ENCODE measurements around the gene KCND3.

The KCND3 gene

GRCh38 chr1:111784273-111784901 lies 205.1 kb downstream of the KCND3 start:
- H3K27me3 ChIP-seq (ENCODE audit: insufficient read depth, poor library complexity, severe bottlenecking) = no peaks in the 10 kb centered on the region
- no peak overlapping the region for H3K27ac ChIP-seq (ENCODE audit: poor library complexity, severe bottlenecking)
- ATAC-seq (ENCODE audit: low read depth) (no peak), DNase-seq (ENCODE audit: low spot score) (no peak)
- H3K4me3 ChIP-seq (ENCODE audit: severe bottlenecking) = no peak overlapping the region
- H3K36me3 ChIP-seq (ENCODE audit: low read depth) = no peaks in the 10 kb centered on the region
- no peak for TF ChIP-seq CTCF (IDR thresholded peaks at IDR 0.05; ENCODE audit: poor library complexity, severe bottlenecking)
- H3K9me3 ChIP-seq (ENCODE audit: severe bottlenecking) = no peaks in the 10 kb centered on the region
- no peaks in the 10 kb centered on the region for H3K4me1 ChIP-seq (ENCODE audit: insufficient read depth, poor library complexity, severe bottlenecking)

DNA sequence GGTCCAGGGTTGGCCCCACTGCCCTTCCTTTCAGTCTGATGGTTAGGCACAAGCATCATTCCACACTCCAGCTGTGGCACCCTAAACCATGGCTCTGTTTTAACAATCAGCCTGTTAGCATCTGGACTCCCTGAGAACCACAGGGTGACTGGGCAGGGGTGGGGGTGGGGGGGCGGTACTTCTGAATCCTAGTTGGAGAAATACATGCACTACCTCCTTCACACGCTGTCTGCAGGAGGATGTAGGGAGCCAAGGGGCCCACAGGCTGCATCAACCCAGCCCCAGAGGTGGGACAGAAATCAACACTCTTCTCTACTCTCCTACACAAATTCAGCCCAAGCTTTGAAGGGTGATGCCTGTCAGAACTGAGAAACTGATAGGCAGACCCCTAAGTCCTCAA lies 209.9 kb downstream of the KCND3 start:
- no peaks in the 10 kb centered on the region for H3K36me3 ChIP-seq (ENCODE audit: low read depth)
- H3K9me3 ChIP-seq (ENCODE audit: severe bottlenecking) = no peaks in the 10 kb centered on the region
- no peak for TF ChIP-seq CTCF (IDR thresholded peaks at IDR 0.05; ENCODE audit: poor library complexity, severe bottlenecking)
- H3K27ac ChIP-seq (ENCODE audit: poor library complexity, severe bottlenecking) = no peak overlapping the region
- no peak for DNase-seq (ENCODE audit: low spot score)
- no peaks in the 10 kb centered on the region for H3K4me1 ChIP-seq (ENCODE audit: insufficient read depth, poor library complexity, severe bottlenecking)
- no peaks in the 10 kb centered on the region for H3K27me3 ChIP-seq (ENCODE audit: insufficient read depth, poor library complexity, severe bottlenecking)
- no peak overlapping the region for H3K4me3 ChIP-seq (ENCODE audit: severe bottlenecking)
- ATAC-seq (ENCODE audit: low read depth) = no peak

DNA sequence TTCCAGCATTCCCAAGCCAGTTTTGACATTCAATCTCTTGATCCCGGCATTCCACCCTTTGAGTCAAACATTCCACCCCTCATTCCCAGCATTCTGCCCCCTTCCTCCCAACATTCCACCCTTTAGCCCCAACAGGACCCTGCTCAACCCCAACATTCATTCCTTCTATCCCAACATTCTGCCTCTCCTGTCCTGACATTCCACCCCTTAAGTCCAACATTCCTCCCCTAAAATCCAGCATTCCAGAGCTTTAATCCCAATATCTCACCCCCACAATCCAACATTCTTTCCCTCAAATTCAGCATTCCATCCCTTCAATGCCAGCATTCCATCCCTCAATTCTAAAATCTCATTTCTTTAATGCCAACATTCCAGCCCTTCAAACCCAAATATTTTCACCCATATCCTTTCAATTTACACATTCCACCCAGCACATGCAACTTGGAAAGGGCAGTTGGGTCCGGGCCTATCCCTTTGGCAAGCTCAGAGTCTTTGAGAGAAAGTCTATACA lies 210.9 kb downstream of the KCND3 start:
- Histone ChIP-seq H3K9me3 (ENCODE audit: severe bottlenecking) (no peaks in the 10 kb centered on the region), H3K36me3 (ENCODE audit: low read depth) (no peaks in the 10 kb centered on the region), H3K27me3 (ENCODE audit: insufficient read depth, poor library complexity, severe bottlenecking) (no peaks in the 10 kb centered on the region), H3K4me1 (ENCODE audit: insufficient read depth, poor library complexity, severe bottlenecking) (no peaks in the 10 kb centered on the region), H3K27ac (ENCODE audit: poor library complexity, severe bottlenecking) (no peak overlapping the region), H3K4me3 (ENCODE audit: severe bottlenecking) (no peak overlapping the region)
- DNase-seq (ENCODE audit: low spot score) (no peak), ATAC-seq (ENCODE audit: low read depth) (no peak)
- TF ChIP-seq CTCF (IDR thresholded peaks at IDR 0.05; ENCODE audit: poor library complexity, severe bottlenecking) = no peak

DNA sequence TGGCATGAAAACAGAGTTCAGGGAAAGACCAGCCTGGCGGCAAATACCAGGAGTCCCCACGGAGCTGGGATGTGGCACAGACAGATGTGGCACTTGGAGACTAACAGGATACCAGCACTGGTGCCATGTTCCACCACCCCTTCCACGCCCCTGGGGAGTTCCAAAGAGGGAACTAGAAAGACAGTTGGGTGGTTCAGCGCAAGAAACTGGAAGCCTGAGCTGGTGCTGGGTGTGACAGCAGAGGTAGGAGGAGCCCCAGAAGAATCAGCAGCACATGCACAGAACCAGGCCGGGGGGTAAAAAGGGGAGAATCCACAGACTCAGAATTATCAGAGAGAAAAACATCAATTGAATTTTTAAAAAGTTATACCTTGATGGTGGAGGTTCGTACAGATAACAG lies 211.4 kb downstream of the KCND3 start:
- Histone ChIP-seq H3K9me3 (ENCODE audit: severe bottlenecking) (no peaks in the 10 kb centered on the region), H3K27me3 (ENCODE audit: insufficient read depth, poor library complexity, severe bottlenecking) (no peaks in the 10 kb centered on the region), H3K36me3 (ENCODE audit: low read depth) (no peaks in the 10 kb centered on the region), H3K27ac (ENCODE audit: poor library complexity, severe bottlenecking) (no peak overlapping the region), H3K4me3 (ENCODE audit: severe bottlenecking) (no peak overlapping the region), H3K4me1 (ENCODE audit: insufficient read depth, poor library complexity, severe bottlenecking) (no peaks in the 10 kb centered on the region)
- TF ChIP-seq CTCF (IDR thresholded peaks at IDR 0.05; ENCODE audit: poor library complexity, severe bottlenecking) = no peak
- no peak for ATAC-seq (ENCODE audit: low read depth)
- no peak for DNase-seq (ENCODE audit: low spot score)

DNA sequence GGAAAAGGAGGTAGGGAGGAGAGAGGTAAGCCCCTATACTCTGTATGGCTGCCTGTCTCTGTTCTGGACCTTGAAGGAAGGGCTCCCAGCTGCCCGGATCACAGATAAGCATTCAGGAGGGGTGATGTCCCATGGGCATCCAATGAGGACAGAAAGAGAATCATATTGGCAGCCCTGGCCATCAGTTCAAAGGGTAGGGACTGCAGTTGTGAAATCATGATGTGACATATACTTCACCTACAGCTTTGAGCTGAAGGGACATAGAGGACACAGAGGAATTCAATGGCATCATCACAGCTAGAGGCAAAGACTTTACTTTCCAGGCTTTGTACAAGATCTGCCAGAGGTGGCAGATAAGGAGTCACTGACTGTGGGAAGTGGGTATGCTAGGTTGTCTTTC lies 212.2 kb downstream of the KCND3 start:
- Histone ChIP-seq H3K36me3 (ENCODE audit: low read depth) (no peaks in the 10 kb centered on the region), H3K9me3 (ENCODE audit: severe bottlenecking) (no peaks in the 10 kb centered on the region), H3K27ac (ENCODE audit: poor library complexity, severe bottlenecking) (no peak overlapping the region), H3K27me3 (ENCODE audit: insufficient read depth, poor library complexity, severe bottlenecking) (no peaks in the 10 kb centered on the region), H3K4me1 (ENCODE audit: insufficient read depth, poor library complexity, severe bottlenecking) (no peaks in the 10 kb centered on the region), H3K4me3 (ENCODE audit: severe bottlenecking) (no peak overlapping the region)
- no peak for TF ChIP-seq CTCF (IDR thresholded peaks at IDR 0.05; ENCODE audit: poor library complexity, severe bottlenecking)
- ATAC-seq (ENCODE audit: low read depth) = no peak
- no peak for DNase-seq (ENCODE audit: low spot score)
